T1000 (cell line): Measurements from ENCODE around the gene SSTR1.
"Not testable (repeated sequence)": the region's sequence is repeated elsewhere in the genome, so short reads cannot be mapped to it uniquely, and the experiment has no call there.

Experiments
- DNase-seq: peaks from one replicate; lab custom pipeline; 2025; ENCODE audit warnings: mixed read lengths; lab: John Stamatoyannopoulos, UW

Gene SSTR1, protein sequence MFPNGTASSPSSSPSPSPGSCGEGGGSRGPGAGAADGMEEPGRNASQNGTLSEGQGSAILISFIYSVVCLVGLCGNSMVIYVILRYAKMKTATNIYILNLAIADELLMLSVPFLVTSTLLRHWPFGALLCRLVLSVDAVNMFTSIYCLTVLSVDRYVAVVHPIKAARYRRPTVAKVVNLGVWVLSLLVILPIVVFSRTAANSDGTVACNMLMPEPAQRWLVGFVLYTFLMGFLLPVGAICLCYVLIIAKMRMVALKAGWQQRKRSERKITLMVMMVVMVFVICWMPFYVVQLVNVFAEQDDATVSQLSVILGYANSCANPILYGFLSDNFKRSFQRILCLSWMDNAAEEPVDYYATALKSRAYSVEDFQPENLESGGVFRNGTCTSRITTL

DNA sequence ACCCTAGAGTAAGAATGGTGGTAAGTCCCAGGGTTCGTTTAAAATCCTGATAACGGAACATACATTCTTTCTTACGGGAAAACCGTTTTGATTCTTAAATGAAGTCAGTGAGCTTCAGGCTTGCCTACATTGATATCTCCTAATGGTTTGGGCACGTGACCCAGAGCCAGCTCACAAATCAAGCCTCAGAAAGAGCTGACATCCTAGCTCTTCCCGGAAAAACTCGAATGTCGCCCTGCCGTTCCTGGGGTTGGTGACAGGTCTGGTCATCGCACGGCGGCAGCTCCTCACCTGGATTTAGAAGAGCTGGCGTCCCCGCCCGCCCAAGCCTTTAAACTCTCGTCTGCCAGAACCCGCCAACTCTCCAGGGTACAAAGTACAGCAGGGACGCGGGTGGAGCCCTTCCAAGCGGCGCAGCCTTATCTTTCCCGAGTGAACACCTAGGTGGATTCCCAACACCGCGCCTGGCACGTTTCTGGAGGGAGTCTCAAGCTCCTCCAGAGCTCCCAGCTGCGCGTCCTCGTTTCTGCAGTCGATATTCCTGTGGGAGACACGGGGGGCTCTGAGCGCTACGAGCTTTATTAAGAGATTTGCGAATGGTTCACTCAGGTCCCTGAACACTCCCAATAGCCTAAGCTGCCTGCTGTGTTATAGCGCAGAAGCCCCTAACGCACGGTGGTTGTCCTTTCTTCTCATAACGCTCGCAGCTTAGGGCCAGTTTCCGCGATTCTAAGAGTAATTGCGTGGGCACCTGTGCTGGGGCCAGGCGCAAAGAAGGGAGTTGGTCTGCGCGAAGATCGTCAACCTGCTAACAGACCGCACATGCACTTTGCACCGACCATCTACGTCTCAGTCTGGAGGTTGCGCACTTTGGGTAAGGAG, at the start of gene SSTR1:
Gene SSTR1, plus strand, starts transcription at position 169 of the 882 bp plus-strand sequence. CDS start 1,486 bp downstream, outside the sequence.
- no peak for DNase-seq

DNA sequence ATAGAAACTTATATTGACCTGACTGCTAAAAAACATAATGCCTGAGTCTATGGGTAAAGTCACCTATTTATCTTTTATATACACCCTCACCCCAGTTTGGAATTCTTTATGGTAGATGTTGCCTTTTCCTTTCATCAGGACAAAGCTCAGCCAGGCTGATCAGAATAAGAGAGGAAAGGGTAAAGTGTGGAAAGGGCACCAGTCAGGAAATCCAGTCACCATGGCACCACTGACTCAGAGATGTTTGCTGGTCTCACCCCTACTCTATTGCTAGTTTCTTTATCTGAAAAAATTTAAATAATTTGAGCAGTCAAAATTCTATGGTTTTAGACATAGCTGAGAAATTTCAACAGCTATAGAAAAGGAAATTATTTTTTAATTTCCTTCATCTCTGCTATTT, 49.2 kb upstream of the SSTR1 start:
- DNase-seq: no peak

DNA sequence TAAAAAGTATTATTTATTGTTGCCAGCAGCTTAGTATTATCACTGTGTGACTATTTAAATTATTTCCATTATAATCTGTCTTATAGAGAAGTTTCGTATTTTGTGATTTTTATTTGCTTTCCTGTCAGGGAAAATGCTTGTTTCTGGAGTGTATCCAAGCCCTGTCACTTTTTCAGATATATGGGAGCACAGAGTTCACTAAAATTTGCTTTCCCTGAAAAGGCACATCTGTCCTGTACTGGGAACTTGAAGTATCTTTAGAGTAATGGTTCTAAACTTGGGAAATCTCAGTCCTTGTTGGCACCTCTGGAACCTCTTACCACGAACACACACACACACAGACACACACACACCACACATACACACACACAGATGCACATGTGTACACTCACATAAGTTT, 39.3 kb upstream of the SSTR1 start:
- DNase-seq: no peak

DNA sequence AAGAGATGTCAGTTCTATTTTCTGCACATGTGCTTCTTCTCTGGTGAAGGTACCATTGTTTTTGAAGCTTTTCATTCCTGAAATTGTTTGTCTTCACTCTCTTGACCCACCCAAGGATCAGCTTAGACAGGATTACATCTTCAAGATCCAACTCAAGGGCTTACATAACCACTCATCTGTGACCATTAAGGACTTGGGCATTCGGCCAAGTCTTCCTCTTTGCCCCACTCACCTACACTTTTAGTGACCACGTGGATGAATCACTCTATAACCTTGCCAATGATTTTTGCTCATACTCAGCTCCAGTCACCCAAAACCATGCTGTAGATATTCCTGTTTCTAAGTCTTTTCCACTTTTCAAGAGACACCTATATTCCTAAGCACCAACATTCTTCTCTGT, 36.5 kb upstream of the SSTR1 start:
- DNase-seq: no peak

DNA sequence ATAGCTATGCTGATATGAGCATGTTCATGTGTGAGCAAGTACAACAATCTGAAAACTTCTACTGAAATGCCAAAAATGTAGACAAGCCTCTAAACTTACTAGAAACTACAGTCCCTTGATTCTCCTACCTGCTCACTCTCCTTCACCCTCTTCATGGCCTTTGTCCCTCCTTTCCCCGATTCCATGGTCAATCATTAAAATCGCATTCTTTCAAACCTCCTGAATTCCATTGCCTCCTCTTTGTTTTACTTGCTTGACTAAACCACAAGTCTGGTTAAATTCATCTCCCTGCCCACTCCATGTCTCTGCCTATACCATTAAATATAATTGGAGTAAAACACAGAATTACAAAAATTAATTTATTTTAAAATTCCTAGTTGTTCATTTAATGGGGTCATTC, 33.0 kb upstream of the SSTR1 start:
- DNase-seq: no peak

DNA sequence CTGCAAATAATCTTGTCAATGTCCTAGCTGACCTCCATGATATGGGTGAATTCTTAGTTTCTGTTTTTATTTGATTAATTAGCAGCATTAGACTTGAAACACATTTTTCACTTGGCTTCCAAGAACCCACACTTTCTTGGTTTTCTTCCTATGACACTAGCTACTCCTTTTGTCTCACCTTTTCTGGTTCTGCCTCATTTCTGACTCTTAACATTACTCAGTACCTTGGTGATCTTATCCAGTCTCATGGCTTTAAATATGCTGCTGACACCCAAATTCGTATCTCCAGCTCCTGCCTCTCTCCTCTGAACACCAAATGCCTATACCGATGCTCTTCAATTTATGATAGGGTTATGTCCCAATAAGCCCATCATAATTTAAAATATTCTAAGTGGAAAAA, 32.0 kb upstream of the SSTR1 start:
- DNase-seq: no peak

DNA sequence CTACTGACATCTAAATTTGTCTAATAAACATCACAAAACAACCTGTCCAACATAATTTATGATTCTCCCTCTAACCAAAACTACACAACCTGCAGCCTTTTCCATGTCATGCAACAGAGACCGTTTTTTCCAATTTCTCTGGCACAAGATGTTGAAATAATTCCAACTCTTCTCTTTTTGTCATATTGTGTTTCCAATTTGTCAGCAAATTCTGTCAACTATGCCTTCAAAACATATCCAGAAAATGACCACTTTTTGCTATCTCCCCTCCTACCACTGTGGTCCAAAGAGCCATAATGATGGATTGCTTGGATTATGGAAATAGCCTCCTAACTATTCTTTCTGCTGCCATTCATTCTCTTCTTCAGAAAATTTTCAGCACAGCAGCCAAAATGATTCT, 31.3 kb upstream of the SSTR1 start:
- no peak for DNase-seq

DNA sequence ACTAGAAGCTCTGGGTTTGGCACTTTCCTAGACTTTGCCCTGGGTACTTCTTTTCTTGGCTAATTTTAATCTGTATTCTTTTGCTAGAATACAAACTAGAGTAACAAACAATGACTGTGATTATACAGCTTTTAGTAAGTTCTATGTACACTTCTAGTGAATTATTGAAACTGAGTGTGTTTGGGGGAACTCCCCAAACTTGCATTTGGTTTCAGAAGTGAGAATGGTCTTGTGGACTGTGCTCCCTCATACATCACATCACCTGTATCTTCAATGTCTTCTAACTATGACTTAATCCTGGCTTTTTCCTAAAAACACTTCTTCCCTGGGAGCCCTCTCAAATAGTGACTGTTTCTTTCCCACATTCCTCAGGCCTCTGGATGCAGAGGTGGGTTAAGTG, 23.6 kb upstream of the SSTR1 start:
- no peak for DNase-seq

DNA sequence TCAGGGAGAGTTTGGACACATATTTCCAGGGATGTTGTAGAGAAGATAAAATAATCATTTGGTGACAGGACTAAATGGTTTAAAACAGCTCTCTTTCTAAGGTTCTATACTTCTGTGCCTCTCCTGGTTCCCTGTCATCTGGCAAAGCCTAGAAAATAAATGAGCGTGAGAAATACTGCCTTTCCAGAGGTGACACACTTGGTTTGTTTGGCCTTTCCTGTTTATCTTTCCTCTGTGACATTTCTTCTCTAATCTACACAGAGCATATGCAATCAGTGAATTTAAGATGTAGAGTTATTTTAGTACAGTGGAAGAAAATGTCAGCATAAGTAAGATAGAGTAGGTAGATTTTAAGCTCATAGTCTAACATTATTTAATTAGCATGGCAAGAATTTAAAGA, 22.0 kb upstream of the SSTR1 start:
- no peak for DNase-seq

DNA sequence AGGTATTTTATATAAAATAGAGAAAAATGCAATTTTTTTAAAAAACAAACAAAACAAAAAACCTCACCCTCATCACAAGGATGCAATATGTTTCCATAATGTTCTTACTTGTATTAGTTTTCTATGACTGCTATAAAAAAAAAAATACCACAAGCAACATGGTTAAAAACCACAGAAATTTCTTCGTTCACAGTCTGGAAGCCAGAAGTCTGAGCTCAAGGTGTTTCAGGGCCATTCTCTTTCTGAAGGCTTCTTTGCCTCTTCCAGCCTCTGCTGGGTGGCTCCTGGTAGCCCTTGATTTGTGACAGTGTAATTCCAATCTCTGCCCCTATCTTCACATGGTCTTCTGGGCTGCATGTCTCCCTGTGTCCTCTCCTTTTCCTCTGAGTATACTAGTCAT, 21.5 kb upstream of the SSTR1 start:
- no peak for DNase-seq

DNA sequence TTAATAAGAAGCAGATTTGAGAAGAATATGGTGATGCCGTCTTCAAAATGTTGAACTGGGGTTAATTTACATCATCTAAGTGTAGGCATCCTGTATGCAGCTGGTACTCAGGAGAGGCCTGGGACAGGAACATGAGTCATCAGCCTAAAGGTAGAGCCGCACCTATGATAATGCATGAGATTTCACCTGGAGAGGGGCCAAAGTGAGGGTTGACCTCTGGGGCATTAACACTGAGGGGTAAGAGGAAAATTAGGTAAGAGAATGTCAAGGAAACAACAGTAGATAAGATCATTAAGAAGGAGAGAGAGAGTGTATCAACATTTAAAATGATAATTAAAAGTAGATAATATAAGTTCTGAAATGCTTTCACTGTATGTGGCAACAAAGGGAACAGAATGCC, 20.2 kb upstream of the SSTR1 start:
- no peak for DNase-seq

DNA sequence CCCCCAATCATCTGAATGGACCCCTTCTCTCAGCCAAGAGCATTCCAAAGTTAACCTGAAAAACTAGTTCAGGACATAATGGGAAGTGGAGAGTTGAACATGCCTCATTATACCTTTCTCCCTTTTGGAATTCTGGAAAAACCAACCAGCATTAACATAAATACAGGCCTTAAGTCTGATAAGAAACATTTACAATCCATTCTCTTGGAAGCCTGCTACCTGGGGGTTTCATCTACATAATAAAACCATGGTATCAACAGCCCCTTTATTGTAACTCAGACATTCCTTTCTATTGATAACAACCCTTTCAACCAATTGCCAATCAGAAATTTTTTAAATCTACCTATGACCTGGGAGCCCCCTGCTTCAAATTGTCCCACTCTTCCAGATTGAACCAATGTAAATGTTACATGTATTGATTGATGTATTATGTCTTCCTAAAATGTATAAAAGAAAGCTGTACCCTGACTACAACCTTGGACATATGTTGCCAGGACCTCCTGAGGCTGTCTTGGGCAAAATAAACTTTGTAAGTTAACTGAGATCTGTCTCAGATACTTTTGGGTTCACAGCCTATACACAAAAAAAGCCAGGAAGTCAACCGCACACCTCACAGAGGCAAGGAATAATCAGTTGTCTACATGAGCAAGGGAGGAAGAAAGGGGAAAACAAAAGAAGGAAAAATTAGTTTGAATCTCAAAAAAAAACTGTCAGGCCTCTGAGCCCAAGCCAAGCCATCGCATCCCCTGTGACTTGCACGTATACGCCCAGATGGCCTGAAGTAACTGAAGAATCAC, 17.6 kb upstream of the SSTR1 start:
- DNase-seq: no peak

DNA sequence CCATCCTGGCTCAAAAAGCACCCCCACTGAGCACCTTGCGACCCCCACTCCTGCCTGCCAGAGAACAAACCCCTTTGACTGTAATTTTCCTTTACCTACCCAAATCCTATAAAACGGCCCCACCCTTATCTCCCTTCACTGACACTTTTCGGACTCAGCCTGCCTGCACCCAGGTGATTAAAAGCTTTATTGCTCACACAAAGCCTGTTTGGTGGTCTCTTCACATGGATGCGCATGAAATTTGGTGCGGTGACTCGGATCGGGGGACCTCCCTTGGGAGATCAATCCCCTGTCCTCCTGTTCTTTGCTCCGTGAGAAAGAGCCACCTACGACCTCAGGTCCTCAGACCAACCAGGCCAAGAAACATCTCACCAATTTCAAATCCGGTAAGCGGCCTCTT, 16.9 kb upstream of the SSTR1 start:
- not testable (repeated sequence) for DNase-seq

DNA sequence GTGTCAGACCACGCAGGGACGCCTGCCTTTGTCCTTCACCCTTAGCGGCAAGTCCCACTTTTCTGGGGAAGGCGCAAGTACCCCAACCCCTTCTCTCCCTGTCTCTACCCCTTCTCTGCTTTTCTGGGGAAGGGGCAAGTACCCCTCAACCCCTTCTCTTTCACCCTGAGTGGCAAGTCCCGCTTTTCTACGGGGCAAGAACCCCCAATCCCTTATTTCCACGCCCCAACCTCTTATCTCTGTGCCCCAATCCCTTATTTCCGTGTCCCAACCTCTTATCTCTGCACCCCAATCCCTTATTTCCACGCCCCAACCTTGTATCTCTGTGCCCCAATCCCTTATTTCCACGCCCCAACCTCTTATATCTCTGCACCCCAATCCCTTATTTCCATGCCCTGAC, 16.2 kb upstream of the SSTR1 start:
- DNase-seq: not testable (repeated sequence)

DNA sequence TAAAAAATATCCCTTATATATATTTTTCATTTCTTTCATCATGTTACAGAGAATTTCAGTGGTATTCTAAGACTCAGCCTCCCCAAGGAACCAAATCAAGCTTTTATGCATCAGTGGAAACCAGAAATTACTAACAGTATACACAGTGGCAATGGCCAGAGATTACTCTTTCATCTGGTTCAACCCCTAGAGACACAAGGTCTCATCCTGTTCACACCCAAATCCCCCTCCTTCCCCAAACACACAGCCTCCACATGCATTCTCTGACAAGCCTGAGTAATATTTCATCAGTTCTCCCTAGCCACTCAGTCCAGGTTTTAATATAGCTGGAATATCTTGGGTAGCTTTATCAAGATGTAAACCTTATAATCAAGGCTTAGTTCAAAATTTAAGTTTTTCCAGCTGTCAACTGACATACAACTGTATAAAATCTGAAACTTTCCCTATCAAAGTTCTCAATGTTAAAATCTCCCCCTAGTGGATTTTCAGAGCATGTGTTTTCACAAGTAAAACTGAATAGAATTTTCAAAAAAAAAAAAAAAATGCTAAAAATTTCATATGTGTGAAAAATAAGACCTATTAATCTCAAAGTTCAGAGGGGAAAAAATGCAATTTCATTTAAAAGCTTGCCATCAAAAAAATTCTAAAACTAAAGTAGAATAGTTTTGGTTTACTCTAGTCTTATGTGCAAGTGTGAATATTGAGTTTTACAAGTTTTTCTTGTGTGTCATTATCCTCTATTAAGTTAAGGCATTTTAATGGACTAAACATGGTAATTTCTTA, 10.5 kb upstream of the SSTR1 start:
- no peak for DNase-seq

DNA sequence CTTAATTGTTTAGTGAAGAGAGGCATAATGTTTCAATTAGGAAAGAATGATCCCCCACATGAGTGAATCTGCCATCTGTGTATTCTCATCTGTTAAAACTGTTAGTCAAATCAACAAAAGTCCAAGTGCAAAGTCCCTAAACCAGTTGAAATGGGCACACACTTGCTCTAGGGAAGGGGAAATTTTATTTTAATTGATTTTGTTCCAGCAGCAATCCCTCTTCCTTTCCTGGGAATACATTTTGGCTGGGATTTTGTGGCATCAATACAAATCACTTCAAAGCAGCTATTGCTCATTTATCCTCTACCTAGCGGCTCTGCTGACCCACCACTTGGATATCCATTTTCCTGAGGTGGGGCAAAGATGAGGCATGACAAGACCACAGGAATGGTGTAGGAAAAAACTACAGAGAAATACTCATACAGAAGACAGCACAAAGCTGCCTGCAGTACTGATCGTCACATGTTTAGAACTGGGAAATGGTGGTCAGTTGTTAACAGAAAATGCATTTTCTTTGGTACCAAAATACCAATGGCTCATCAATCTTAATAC, 9.8 kb upstream of the SSTR1 start:
- DNase-seq: peak; percentile 2

DNA sequence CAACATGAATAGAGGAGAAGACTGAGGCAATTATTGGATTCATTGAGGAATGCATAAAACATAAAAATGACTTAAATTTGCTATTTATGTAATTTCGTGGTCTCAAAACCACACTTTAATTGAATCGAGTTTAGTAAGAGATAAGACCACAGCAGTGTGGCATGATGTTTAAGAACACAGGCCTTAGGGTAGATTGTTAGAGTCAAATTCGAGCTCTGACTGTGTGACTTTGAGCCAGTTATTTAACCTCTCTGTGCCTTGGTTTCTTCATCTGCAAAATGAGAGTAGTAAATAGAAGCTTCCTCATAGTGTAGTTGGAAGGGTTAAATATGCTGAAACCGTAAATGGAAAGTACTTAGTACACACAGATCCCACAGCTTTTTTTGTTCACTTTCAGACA, 9.3 kb upstream of the SSTR1 start:
- DNase-seq: no peak

DNA sequence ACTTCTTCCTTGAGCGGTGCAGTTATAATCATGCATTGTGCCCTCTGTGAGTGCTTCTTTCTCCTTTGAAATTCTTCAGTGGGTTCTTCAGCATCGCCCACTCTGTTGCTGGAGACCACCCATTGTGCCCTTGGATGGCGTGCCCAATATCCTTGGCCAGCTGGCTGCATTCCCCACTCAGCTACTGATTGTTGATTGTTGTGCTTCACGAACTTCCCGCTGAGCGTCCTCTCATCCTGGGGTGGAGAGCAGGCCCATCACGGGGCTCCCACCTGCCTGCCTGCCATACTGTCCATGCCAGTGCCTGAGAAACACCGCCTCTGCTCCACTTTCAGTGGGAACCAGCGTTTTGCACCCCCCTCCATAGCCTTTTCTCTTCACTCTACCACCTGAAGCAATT, 8.6 kb upstream of the SSTR1 start:
- DNase-seq: no peak

DNA sequence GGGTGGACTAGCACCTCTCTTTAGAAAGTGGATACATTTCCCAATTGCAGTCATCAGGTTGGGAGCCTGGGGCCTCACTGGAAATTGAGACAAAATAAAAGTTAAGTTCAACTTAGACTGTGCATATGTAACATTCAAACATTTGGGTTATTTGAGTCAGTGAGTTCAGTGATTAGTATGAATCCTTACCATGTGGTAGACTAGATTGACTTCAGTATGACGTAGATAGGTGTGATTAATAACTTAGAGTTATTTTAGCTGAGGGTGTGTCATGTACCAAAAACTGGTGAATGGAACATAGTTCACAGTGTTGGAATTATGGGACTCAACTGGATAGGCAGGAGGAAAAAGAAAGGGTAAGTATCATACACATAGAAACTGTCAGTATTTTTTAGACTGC, 8.0 kb upstream of the SSTR1 start:
- no peak for DNase-seq

DNA sequence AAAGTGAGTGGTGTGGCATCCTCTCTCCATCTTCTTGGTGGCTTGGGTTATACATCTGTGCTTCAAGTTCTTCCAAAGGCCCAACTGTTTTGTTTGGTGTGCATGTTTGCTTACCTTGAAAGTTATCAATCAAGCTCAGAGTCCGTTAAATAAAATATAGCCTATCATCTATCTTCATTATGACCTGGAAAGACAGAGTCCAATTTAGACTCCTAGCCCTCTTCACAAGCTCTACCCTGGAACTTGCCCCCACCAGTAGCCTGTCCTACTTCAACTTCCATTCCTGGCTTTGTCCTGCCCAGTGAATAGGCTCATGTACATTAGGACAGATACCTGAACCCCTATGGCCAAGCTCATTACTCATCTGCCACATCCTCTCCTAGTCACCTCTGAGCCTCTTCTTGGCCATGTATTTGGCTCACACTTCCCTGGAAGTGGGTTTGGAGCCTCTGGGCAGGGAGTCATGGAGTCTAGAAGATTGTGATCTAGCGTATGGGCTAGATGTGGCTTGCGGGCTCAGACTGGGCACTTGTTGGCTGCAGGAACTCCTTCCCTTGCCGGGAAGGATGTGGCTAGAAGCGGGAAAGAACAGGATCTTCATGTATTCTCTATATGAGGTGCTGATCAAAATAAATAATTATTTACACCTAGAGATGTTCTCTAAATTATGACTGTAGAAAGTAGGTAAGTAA, 6.4 kb upstream of the SSTR1 start:
- no peak for DNase-seq
